Fibroblast of lung (primary cell): ENCODE measurements around the gene AMIGO3.

Experiments
- EZH2 ChIP-seq: IDR thresholded peaks from 2 replicates; pipeline ENCODE4 v1.5.1; 2012; ENCODE audit warnings: low read length, control low read depth, mild to moderate bottlenecking; ENCODE audit errors: missing control alignments
- TF ChIP-seq, protein P1 (sequence below), 2 donors: IDR thresholded peaks in 1 of 2; conservative IDR thresholded peaks in 1 of 2; 1 replicate in 1 of 2; 2 replicates in 1 of 2; pipeline ENCODE4 v1.5.1; 2011 to 2012; ENCODE audit warnings: low read length in 2 of 2, control low read depth in 1 of 2, inconsistent platforms in 1 of 2, low read depth in 1 of 2, mild to moderate bottlenecking in 1 of 2

- TF ChIP-seq, protein P1, sequence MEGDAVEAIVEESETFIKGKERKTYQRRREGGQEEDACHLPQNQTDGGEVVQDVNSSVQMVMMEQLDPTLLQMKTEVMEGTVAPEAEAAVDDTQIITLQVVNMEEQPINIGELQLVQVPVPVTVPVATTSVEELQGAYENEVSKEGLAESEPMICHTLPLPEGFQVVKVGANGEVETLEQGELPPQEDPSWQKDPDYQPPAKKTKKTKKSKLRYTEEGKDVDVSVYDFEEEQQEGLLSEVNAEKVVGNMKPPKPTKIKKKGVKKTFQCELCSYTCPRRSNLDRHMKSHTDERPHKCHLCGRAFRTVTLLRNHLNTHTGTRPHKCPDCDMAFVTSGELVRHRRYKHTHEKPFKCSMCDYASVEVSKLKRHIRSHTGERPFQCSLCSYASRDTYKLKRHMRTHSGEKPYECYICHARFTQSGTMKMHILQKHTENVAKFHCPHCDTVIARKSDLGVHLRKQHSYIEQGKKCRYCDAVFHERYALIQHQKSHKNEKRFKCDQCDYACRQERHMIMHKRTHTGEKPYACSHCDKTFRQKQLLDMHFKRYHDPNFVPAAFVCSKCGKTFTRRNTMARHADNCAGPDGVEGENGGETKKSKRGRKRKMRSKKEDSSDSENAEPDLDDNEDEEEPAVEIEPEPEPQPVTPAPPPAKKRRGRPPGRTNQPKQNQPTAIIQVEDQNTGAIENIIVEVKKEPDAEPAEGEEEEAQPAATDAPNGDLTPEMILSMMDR (conservative IDR thresholded peaks at IDR 0.05 in 1 of 2, IDR thresholded peaks at IDR 0.05 in 1 of 2; ENCODE audit: low read depth in 1 of 2, low read length in 2 of 2): no peak
- no peak for TF ChIP-seq EZH2
These were observed 1.5 kb upstream of the AMIGO3 start for GRCh38 chr3:49720855-49721595.
